GM19455 (cell line): Measurements from ENCODE around the gene DLK1.

Experiments
- ATAC-seq: cut with Tn5 transposase; IDR thresholded peaks from one replicate; pipeline ENCODE4 v1.9.1; 2021; ENCODE audit not compliant: unreplicated experiment

Gene DLK1

GRCh38 chr14:100693877-100694578, 32.7 kb upstream of the DLK1 start:
- ATAC-seq: no peak

- no peak for ATAC-seq
Measured at GRCh38 chr14:100694579-100695422, 31.9 kb upstream of the DLK1 start.

DNA sequence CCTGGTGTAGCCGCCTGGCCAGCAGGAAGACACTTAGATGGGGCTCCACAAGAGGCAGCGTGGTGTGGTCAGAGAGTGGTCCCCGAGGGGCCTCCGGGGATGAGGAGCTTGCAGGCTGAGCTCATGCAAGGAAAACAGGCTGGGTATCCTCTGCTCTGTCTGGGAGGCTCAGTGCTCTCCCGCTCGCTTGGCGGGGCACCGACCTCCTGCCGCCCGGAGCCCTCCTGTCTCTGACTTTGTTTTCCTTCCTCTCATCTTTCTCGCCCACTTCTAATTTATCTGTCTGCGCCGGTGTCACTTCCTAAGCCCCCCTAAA, 31.3 kb upstream of the DLK1 start:
- ATAC-seq: no peak

GRCh38 chr14:100696008-100696407, 30.7 kb upstream of the DLK1 start:
- ATAC-seq: no peak

DNA sequence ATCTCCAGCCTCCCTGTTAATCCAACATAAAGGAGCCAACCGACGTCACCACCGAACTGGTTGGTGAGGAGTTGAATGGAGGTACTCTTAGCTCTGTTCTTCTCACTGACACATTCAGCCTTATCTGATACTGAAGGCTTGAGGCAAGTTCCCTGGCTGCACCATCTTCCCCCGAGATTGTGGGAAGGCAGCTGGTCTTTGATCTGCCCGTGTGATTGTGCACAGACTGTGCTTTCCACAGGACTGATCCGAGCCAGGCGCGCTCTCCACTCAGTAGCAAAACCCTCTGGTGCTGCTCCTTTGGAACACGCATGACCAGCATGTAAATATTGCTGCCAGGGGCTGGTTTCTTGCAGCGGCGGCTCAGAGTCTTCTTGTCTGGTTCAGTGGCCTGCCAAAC, 30.1 kb upstream of the DLK1 start:
- ATAC-seq: no peak

DNA sequence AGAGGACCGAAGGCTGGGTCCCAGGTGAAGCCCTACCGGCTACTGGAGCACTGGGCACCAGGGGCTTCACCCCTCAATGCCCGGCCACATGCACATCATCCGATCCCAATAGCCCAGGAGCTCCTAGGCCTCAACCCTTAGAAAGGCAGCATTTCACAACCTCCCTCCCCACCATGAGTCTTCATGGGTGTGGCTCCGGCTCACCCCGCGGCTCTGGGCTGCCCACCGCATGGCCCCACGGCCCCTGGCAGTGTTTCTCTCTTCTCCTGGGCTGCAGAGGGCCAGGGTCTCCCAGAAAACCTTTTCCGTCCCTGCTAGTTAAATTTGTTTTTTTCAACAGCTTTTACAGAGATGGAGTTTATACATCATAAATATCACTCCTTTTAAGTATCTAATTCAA, 28.6 kb upstream of the DLK1 start:
- no peak for ATAC-seq

GRCh38 chr14:100698666-100699448, 27.8 kb upstream of the DLK1 start:
- no peak for ATAC-seq

- no peak for ATAC-seq
Measured at GRCh38 chr14:100701314-100701713, 25.4 kb upstream of the DLK1 start.

GRCh38 chr14:100702590-100702989, 24.1 kb upstream of the DLK1 start:
- ATAC-seq: no peak

GRCh38 chr14:100703386-100704220, 23.1 kb upstream of the DLK1 start:
- ATAC-seq: no peak

DNA sequence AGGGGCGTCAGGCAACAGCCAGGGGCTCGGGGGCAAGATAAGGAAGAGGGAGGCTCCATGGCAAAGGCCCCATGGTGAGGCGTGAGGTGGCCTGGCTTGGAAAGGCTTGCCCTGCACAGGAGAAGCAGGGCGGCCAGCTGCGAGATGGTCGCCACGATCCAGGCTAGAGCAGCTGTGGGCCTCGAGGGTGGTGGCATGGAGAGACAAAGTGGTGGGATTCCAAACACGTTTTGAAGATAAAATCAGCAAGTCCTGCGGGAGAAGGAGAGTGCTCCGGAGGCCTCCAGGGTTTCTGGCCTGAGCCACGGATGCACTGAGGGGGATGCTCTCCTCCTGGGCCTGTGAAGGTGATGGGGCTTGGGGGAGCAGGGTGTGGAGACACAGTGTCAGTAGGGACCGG, 20.5 kb upstream of the DLK1 start:
- ATAC-seq: no peak

DNA sequence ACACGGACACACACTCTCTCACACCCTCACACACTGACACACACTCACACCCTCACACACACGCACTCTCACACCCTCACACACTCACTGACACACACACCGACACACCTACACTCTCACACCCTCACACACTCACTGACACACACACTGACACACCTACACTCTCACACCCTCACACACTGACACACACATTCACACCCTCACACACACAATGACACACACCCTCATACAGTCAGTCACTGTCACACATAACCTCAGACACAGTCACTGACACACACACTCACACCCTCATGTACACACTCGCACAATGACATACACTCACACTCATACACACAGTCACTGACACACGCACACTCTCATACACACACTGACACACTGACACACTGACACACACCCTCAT, 19.8 kb upstream of the DLK1 start:
- ATAC-seq: no peak

- ATAC-seq: no peak
Measured at GRCh38 chr14:100708425-100709288, 18.0 kb upstream of the DLK1 start.

DNA sequence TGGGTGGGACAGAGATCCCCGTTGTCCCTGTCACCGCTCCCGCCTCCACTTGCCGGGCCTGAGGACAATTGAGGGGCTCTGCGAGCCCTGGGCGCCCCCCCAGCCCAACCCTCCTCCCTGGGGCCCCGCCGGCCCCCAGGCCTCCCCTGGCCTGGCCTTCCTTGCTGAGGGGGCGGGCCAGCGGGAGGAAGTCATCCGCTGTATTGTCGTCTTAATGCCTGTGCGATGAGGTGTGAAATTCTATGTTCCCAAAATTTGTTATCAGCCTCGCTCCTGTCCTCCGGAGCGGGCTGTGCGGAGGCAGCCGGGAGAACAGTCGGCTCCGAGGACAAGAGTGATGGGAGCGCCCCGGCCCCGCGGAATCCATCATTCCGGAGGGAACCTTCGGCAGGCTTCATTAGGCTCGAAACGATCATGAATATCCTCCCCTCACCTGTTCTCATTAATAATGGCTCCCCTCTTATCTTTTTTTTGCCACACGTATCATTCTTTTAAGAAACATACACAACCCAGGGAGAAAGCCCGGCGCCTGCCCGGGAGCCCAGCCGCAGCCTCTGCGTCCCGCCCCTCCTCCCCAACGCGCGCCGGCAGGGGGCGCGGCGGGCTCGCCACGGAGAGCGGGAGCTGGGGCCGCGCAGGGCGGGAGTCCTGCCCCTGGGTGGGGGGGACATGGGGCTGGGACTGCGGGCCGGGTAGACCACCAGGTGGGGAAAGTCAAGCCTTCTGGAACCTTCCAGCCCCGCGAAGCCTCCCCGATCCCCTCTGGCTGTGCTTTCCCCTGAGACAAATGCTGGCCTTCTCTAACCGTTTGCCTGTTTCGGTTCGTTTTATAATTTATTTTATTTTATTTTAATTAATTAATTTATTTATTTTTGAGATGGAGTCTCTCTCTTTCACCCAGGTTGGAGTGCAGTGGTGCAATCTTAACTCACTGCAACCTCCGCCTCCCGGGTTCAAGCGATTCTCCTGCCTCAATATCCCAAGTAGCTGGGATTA, 17.1 kb upstream of the DLK1 start:
- no peak for ATAC-seq

GRCh38 chr14:100710391-100710790, 16.3 kb upstream of the DLK1 start:
- ATAC-seq: no peak

DNA sequence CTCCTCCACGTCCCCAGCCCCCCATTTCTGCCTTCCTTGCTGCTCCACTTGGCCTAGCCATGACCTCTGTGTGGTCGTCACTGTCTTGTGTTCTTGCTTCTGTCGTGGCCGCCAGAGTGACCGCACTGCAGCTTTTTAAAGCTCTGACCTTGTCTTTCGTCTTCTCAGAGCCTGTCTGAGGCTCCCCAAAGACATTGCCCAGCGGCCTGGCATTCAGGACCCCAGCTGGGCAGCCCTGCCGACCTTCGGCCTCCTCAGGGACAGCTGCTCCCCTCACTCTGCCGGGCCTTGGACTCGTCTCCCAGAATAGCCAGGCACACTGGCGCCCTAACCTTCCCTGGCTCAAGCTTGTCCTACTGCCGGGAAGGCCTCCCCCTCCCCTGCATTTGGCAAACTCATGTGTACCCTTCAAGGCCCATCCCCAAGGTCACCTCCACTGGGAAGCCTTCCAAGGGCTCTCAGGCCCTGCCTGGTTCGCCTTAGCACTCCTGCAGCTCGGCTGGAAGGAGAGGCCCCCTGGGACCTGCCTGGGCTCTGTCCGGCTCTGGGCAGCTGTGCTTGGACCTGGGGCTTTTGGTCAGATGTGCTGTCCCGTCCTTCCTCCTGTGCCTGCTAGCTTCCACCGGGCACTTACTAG, 15.7 kb upstream of the DLK1 start:
- no peak for ATAC-seq

GRCh38 chr14:100711493-100711892, 15.2 kb upstream of the DLK1 start:
- ATAC-seq: no peak

DNA sequence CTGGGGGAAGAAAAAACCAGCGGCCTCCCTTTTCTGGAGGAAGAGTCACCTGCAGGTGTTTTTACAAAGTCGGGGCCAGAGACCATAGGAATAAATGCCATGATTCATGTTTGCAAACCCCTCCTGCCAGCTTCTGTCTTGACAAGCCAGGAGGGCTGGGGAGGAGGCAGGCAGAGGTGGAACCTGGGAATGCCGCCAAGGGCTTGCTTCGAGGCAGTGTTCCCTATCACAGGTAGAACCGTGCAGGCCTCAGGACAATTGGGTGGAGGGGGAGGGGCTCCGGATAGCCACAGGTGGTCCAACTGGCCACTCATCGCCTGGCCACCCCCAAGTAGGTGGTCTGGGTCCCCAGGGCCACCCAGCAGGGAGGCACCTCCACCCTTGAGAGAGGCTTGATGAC, 14.2 kb upstream of the DLK1 start:
- ATAC-seq: no peak
